HG03045 (cell line): Measurements from ENCODE around the gene GRK5.

Source experiments
- ATAC-seq: cut with Tn5 transposase; IDR thresholded peaks from one replicate; pipeline ENCODE4 v1.9.1; 2021; ENCODE audit warnings: mild to moderate bottlenecking, moderate library complexity; ENCODE audit not compliant: unreplicated experiment

Gene GRK5

GRCh38 chr10:119355930-119356329, 148.6 kb downstream of the GRK5 start:
- ATAC-seq, result no peak

- no peak for ATAC-seq
Observed at GRCh38 chr10:119357412-119358151, 150.2 kb downstream of the GRK5 start.

DNA sequence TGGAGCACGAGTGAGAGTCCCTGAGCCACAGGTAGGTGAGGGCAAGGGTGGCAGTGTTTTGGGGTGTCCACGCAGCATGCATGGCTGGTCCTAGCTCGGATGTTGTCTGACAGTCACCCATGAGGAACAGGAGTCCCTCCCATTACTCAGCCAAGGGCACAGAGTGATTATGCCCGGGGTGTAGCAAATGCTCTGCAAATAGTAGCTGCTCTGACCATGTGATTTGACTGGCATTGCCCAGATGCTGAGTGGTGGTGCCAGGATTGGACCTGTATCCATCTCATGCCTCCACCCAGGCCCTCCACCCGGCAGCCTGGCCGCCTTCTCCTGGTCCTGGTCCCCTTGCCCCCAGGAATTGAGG, 150.8 kb downstream of the GRK5 start:
- ATAC-seq, result no peak

DNA sequence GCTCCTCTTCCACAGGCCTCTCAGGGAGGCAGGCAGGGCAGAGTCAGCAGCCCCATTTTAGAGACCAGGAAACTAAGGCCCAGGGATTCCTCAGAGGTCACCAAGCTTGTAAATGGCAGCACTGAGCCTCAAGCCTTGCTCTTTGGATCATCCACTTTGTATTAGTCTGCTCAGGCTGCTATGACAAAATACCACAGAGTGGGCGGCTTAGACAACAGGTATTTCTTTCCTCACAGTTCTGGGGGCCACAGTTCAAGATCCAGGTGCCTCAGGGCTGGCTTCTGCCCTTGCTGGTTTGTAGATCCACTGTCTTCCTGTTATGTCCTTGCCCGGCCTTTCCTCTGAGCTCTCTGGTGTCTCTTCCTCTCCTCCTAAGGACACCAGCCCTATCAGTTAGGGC, 151.2 kb downstream of the GRK5 start:
- ATAC-seq, result no peak

DNA sequence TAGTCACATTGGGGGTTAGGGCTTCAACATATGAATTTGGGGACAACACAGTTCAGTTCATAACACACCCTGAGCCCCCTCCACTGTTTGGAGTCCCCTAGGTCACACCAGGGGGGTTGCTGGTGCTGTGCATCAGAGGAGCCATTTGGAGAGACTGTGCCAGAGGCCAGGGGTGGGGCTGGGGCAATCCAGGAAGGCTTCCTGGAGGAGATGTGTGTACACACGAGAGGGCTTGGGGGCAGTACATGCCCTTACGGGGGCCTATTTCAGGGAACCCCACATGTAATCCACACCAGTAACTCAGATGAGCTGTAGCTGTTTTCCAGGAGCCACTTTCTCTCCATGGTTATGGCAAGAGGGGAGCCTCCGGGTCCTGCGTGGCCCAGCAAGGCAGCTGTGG, 151.7 kb downstream of the GRK5 start:
- ATAC-seq, result no peak

- ATAC-seq, result no peak
Observed at GRCh38 chr10:119360181-119360921, 153.0 kb downstream of the GRK5 start.

DNA sequence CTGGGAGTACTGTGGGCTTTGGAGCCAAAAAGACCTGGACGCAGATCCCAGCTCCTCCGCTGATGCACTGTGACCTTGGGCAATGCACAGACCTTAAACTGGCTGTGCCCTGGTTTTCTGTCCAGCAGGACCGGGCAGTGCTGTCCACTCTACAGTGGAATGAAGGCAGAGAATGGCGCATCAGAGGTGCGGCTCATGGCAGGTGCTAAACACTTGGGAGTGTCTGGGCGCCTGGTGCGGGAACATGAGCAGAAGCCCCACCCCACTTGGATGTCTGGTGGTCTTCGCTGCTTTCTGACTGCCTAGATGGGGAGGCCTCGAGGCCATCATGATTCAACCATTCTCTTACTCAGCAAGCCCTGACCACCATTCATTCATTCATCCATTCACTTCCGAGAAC, 153.7 kb downstream of the GRK5 start:
- ATAC-seq, result no peak

- no peak for ATAC-seq
Observed at GRCh38 chr10:119362122-119362521, 154.8 kb downstream of the GRK5 start.

DNA sequence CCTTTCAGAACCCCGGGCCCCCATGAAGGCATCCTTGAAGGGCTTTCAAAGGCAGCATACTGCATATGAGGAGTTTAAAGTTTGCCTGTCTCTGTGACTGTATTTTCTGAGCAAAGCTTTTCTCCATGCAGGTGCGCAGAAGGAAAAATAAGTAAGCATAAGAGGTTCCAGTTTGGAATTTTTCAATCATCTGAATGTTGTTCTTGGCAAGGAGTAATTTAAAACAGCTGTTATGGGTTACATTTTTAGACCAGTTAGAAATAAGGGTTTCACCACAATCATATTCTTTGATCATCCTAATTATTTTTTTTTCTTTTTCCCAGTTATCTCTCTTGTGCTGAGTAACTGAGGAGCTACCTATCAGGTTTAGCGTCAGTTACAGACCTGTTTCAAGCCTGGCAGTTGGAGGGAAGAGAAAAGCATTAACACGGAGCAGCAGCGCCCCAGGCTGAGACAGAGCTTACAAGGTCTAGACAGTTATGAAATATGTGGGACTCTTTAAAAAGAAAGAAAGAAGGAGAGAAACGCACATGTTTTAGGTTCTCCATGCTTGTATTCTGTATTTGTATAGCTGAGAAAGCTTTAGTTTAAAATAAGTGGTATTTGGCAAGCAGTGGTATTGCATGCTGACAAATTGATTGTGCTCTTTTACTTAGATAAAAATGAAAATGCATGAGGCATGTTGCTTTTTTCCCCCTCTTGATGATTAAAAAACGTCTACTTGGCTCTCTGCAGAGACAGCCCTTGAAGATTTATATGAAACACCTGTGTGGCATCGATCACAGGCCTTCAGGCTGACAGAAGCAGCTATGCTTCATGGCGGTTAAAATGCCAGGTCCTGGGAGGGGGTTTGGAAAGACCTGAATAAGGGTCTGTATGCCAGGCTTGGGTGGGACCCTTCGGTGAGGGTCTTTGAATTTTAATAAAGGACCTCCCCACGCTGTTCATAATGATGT, 157.6 kb downstream of the GRK5 start:
- no peak for ATAC-seq

- no peak for ATAC-seq
Observed at GRCh38 chr10:119365773-119366599, 158.6 kb downstream of the GRK5 start.

DNA sequence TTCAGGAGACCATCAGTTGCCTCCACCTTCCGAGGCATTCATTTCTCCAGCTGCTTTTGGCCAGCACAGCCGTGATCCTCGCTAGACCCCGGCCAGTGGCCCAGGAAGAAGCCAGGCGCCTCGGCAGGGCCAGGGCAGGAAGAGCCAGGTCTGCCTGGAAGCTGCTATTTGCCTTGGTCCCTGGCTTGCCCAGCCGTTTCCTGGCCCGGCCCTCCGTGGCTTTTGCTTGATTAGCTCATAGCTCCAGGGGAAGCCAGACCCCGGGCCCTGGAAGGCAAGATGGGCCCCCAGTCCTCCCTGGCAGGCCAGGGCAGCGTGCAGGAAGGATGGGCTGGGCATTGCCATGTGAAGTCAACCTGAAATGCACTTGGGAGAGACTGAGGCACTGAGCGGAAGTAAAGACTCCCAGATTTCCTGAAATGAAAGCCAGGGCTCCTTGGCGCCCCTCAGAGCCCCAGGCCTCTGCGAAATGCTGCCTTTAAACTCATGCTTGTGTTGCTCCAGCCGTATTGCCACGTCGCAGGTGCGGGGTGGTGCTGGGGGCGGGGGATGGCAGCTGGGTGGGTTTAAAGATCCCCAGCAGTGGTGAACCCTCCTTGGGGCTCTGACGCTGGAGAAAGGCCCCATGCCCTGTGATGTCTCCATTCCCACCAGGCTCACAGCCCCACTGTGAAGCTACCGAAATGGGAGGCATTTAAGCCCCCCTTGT, 160.6 kb downstream of the GRK5 start:
- no peak for ATAC-seq

DNA sequence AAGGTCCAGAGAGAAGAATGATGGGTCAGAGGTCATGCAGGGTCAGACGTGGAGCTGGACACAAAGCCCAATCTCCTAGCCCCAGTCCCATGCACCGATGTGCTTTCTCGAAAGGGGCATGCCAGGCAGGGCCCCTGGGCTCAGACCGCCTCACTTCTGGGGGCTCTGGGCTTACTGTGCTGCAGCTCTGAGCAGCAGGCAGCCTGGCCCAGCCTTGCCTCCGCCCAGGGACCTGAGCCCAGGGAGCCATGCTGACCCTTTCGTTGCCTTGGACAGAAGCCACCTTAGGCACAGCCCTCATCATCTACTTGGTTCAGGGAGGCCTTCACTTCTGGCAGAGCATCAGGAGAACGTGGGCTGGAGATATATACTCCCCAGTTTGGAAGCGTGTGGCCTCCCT, 161.2 kb downstream of the GRK5 start:
- ATAC-seq, result no peak

- peak; percentile 66 for ATAC-seq
Observed at GRCh38 chr10:119368991-119369869, 161.9 kb downstream of the GRK5 start.

- no peak for ATAC-seq
Observed at GRCh38 chr10:119370111-119370741, 162.9 kb downstream of the GRK5 start.

DNA sequence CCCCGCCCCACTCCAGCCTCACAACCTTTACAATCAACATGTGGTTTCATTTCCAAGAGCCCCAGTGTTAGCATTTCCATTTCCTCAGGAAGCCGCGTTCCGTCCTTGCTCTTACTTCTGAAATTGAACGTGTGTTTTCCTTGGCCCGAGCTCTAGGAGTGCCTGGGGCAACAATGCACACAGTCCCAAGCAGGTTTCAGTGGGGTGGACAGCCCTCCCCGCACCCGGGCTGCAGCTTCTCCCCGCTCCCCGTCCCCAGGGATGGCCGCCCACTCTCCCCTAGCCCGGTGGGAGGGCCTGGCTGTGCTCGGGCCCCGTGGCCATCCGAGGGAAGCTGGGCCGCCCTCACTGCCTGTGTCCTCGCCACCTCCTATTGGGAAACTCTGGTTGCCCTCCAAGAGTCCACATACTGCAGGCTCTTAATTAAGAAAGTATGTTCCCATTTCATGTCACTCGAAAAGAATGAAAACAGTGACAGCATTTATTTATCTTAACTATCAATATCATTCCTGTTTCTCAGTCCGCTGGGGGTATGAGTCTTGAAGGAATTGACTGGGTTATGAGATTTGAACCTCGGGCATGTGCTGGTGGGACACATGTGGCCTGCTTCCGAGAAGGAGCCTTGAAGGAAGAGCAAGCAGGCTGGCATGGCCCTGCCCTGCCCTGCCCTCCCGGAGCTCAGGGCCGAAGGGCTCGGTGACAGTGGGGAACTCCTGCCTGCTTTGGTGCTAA, 163.8 kb downstream of the GRK5 start:
- ATAC-seq, result no peak

DNA sequence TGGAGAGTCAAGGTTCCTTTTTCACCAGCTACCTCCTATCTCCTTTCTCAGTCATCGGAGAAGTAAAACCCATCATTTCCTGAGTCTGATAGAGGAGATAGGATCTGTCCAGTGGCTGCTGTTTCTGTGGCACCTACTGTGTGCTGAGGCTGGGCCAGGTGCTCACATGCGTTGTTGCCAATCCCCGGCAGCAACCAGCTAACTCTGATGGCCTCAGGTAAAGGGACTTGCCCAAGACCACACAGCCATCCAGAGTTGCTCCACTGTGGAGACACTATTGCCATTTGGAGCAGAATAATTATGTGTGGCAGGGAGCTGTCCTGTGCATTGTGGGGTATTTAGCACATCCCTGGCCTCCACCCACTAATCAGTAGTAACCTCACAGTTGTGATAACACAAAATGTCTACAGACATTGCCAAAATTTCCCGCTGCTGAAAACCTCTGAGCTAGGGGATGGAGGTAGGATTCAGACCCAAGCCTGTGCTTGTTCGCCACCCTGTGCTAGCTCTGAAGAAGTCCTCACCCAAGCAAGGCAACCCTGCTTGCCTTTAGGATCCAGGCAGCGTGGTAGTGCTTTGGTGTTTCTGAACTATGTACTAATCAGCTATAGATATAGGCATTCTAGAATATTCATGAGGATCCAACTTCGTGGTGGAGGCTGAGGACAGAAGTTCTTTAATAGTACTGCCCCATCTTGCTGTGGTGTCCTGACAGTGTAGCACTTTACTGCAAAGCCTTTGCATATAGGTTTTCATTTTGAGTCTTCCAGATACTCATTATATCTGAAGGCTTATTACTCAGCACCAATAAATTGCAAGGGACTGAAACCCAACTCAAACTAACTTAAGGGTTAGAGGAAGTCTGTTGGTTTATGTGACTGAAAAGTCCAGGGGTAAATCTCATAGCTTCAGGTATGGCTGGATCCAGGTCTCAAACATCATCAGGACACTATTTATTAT, 164.6 kb downstream of the GRK5 start:
- peak; percentile 37 for ATAC-seq
